HEK293 (cell line): Measurements from ENCODE around the gene EBF3.

Experiments used
- CTCF ChIA-PET: fragments of 350-600 bp; formaldehyde crosslinking; extraction: SDS; loops from one replicate; lab custom pipeline; 2021; ENCODE audit warnings: antibody characterized with exemption; lab: Yijun Ruan, JAX
- POLR2A ChIA-PET: fragments of 300-600 bp; formaldehyde crosslinking; extraction: SDS; loops from one replicate; lab custom pipeline; 2020; ENCODE audit warnings: antibody characterized with exemption, inconsistent platforms; lab: Yijun Ruan, JAX
- H3K27ac ChIP-seq: fragments of 200-500 bp; sonication (Bioruptor generic); 2 replicates; pipeline ENCODE4 v1.5.1; 2014; ENCODE audit warnings: low read depth, low read length, control low read depth, inconsistent platforms; ENCODE audit errors: extremely low read depth
- H3K36me3 ChIP-seq, 2 experiments: fragments of 200-500 bp in 1 of 2; sonication (Bioruptor generic) in 1 of 2; 1 replicate in 1 of 2; 2 replicates in 1 of 2; pipeline ENCODE4 v1.5.1; 2014 to 2017; ENCODE audit warnings: inconsistent platforms in 2 of 2, low read length in 2 of 2; ENCODE audit not compliant: control insufficient read depth in 2 of 2, insufficient read depth in 1 of 2
- H3K4me1 ChIP-seq: fragments of 200-500 bp; sonication (Bioruptor generic); 2 replicates; pipeline ENCODE4 v1.5.1; 2014; ENCODE audit warnings: mild to moderate bottlenecking, low read length, inconsistent platforms; ENCODE audit not compliant: control insufficient read depth, insufficient read depth
- H3K4me3 ChIP-seq: 2 replicates; pipeline ENCODE4 v1.5.1; 2011; ENCODE audit warnings: low read depth, mild to moderate bottlenecking, control low read depth, low read length, moderate library complexity
- H3K9me3 ChIP-seq: fragments of 200-500 bp; sonication (Bioruptor generic); 2 replicates; pipeline ENCODE4 v1.5.1; 2014; ENCODE audit warnings: low read depth, low read length, inconsistent platforms; ENCODE audit not compliant: control insufficient read depth, insufficient read depth
- FEZF1 ChIP-seq: fragments of 450-650 bp; formaldehyde crosslinking; IDR thresholded peaks from 2 replicates; pipeline ENCODE4 v1.5.1; 2016; ENCODE audit warnings: missing biosample characterization, missing genetic modification characterization
- GFI1B ChIP-seq: fragments of 450-650 bp; formaldehyde crosslinking; IDR thresholded peaks from 2 replicates; pipeline ENCODE4 v1.5.1; 2016; ENCODE audit warnings: missing biosample characterization, missing genetic modification characterization
- MYNN ChIP-seq: fragments of 450-650 bp; formaldehyde crosslinking; IDR thresholded peaks from 2 replicates; pipeline ENCODE4 v1.5.1; 2016; ENCODE audit warnings: missing biosample characterization, missing genetic modification characterization, borderline replicate concordance
- SCRT2 ChIP-seq: fragments of 450-650 bp; formaldehyde crosslinking; IDR thresholded peaks from 2 replicates; pipeline ENCODE4 v1.5.1; 2016; ENCODE audit warnings: missing biosample characterization, missing genetic modification characterization
- SP2 ChIP-seq: fragments of 450-650 bp; formaldehyde crosslinking; IDR thresholded peaks from 2 replicates; pipeline ENCODE4 v1.5.1; 2016; ENCODE audit warnings: missing biosample characterization, missing genetic modification characterization
- ZBTB1 ChIP-seq: fragments of 450-650 bp; formaldehyde crosslinking; IDR thresholded peaks from 2 replicates; pipeline ENCODE4 v1.5.1; 2016; ENCODE audit warnings: missing biosample characterization, missing genetic modification characterization
- ZBTB10 ChIP-seq: fragments of 450-650 bp; formaldehyde crosslinking; IDR thresholded peaks from 2 replicates; pipeline ENCODE4 v1.5.1; 2016; ENCODE audit warnings: missing biosample characterization, missing genetic modification characterization
- ZBTB20 ChIP-seq: fragments of 450-650 bp; formaldehyde crosslinking; IDR thresholded peaks from 2 replicates; pipeline ENCODE4 v1.5.1; 2016; ENCODE audit warnings: missing biosample characterization, missing genetic modification characterization
- ZBTB48 ChIP-seq: fragments of 450-650 bp; formaldehyde crosslinking; IDR thresholded peaks from 2 replicates; pipeline ENCODE4 v1.5.1; 2016; ENCODE audit warnings: missing biosample characterization, missing genetic modification characterization
- ZBTB6 ChIP-seq: fragments of 450-650 bp; formaldehyde crosslinking; IDR thresholded peaks from 2 replicates; pipeline ENCODE4 v1.5.1; 2017; ENCODE audit warnings: missing biosample characterization, missing genetic modification characterization
- ZBTB8A ChIP-seq: fragments of 450-650 bp; formaldehyde crosslinking; IDR thresholded peaks from 2 replicates; pipeline ENCODE4 v1.5.1; 2016; ENCODE audit warnings: missing biosample characterization, missing genetic modification characterization
- ZNF146 ChIP-seq: fragments of 450-650 bp; formaldehyde crosslinking; IDR thresholded peaks from 2 replicates; pipeline ENCODE4 v1.5.1; 2016; ENCODE audit warnings: missing biosample characterization, missing genetic modification characterization
- ZNF2 ChIP-seq: fragments of 450-650 bp; formaldehyde crosslinking; IDR thresholded peaks from 2 replicates; pipeline ENCODE4 v1.5.1; 2016; ENCODE audit warnings: missing biosample characterization, missing genetic modification characterization
- ZNF280C ChIP-seq: fragments of 450-650 bp; formaldehyde crosslinking; IDR thresholded peaks from 2 replicates; pipeline ENCODE4 v1.5.1; 2016; ENCODE audit warnings: missing biosample characterization, missing genetic modification characterization
- ZNF350 ChIP-seq: fragments of 450-650 bp; formaldehyde crosslinking; IDR thresholded peaks from 2 replicates; pipeline ENCODE4 v1.5.0; 2017; ENCODE audit warnings: missing biosample characterization, mild to moderate bottlenecking, missing genetic modification characterization
- ZNF501 ChIP-seq: fragments of 450-650 bp; formaldehyde crosslinking; IDR thresholded peaks from 2 replicates; pipeline ENCODE4 v1.5.1; 2016; ENCODE audit warnings: missing biosample characterization, missing genetic modification characterization
- ZNF513 ChIP-seq: fragments of 450-650 bp; IDR thresholded peaks from 2 replicates; pipeline ENCODE4 v1.5.1; 2018; ENCODE audit warnings: missing biosample characterization, missing genetic modification characterization
- ZNF514 ChIP-seq: fragments of 450-650 bp; formaldehyde crosslinking; IDR thresholded peaks from 2 replicates; pipeline ENCODE4 v1.5.1; 2016; ENCODE audit warnings: missing biosample characterization, missing genetic modification characterization
- ZNF561 ChIP-seq: fragments of 450-650 bp; IDR thresholded peaks from 2 replicates; pipeline ENCODE4 v1.5.1; 2018; ENCODE audit warnings: missing biosample characterization, missing genetic modification characterization, borderline replicate concordance
- ZNF580 ChIP-seq: fragments of 450-650 bp; formaldehyde crosslinking; IDR thresholded peaks from 2 replicates; pipeline ENCODE4 v1.5.1; 2016; ENCODE audit warnings: missing biosample characterization, missing genetic modification characterization
- ZNF596 ChIP-seq: fragments of 450-650 bp; IDR thresholded peaks from 2 replicates; pipeline ENCODE4 v1.5.0; 2018; ENCODE audit warnings: missing biosample characterization, mild to moderate bottlenecking, missing genetic modification characterization, moderate library complexity
- ZNF626 ChIP-seq: fragments of 450-650 bp; sonication (Bioruptor Pico); formaldehyde crosslinking; IDR thresholded peaks from 2 replicates; pipeline ENCODE4 v1.5.1; 2018; ENCODE audit warnings: missing biosample characterization, missing genetic modification characterization, inconsistent platforms
- ZNF660 ChIP-seq: fragments of 450-650 bp; IDR thresholded peaks from 2 replicates; pipeline ENCODE4 v1.5.1; 2018; ENCODE audit warnings: missing biosample characterization, mild to moderate bottlenecking, missing genetic modification characterization
- ZNF747 ChIP-seq: fragments of 450-650 bp; formaldehyde crosslinking; IDR thresholded peaks from 2 replicates; pipeline ENCODE4 v1.5.1; 2016; ENCODE audit warnings: missing biosample characterization, missing genetic modification characterization
- ZNF76 ChIP-seq: fragments of 450-650 bp; formaldehyde crosslinking; IDR thresholded peaks from 2 replicates; pipeline ENCODE4; 2016; ENCODE audit warnings: low read depth, missing biosample characterization, missing genetic modification characterization, borderline replicate concordance
- ZNF843 ChIP-seq: fragments of 450-650 bp; formaldehyde crosslinking; IDR thresholded peaks from 2 replicates; pipeline ENCODE4 v1.5.1; 2016; ENCODE audit warnings: missing biosample characterization, missing genetic modification characterization
- ZSCAN5A ChIP-seq: fragments of 450-650 bp; formaldehyde crosslinking; IDR thresholded peaks from 2 replicates; pipeline ENCODE4 v1.5.1; 2016; ENCODE audit warnings: missing biosample characterization, missing genetic modification characterization

Gene EBF3

GRCh38 chr10:129808092-129808983, 155.7 kb downstream of the EBF3 start:
- Histone ChIP-seq H3K4me1 (no peaks in the 10 kb centered on the region), H3K27ac (no peak overlapping the region), H3K9me3 (peaks cover 5% of the 10 kb centered on the region), H3K36me3 (no peaks in the 10 kb centered on the region), H3K4me3 (no peak overlapping the region)
- ChIA-PET POLR2A (no interaction called here), CTCF (no interaction called here)
- TF ChIP-seq ZNF747 (tag by site-specific recombination) = no peak
- TF ChIP-seq ZNF843 = no peak
- no peak for TF ChIP-seq ZBTB20 (tag by site-specific recombination)
- no peak for TF ChIP-seq ZBTB48
- no peak for TF ChIP-seq ZBTB1 (tag by site-specific recombination)
- TF ChIP-seq ZBTB10 (tag by site-specific recombination) = no peak
- TF ChIP-seq MYNN (tag by site-specific recombination) = no peak
- TF ChIP-seq SCRT2 = no peak
- TF ChIP-seq GFI1B (tag by site-specific recombination) = no peak
- TF ChIP-seq ZNF280C (tag by site-specific recombination) = no peak
- TF ChIP-seq ZNF350 (tag by site-specific recombination) = no peak
- TF ChIP-seq ZNF513 = no peak
- TF ChIP-seq ZSCAN5A (tag by site-specific recombination) = no peak
- no peak for TF ChIP-seq ZNF626
- no peak for TF ChIP-seq ZBTB8A (tag by site-specific recombination)
- TF ChIP-seq SP2 (tag by site-specific recombination) = no peak
- no peak for TF ChIP-seq ZNF501 (tag by site-specific recombination)

- ChIA-PET CTCF (no interaction called here), POLR2A (no interaction called here)
- Histone ChIP-seq H3K4me1 (no peaks in the 10 kb centered on the region), H3K36me3 (no peaks in the 10 kb centered on the region), H3K4me3 (no peak overlapping the region), H3K27ac (no peak overlapping the region), H3K9me3 (peaks cover 5% of the 10 kb centered on the region)
- no peak for TF ChIP-seq ZBTB48
- TF ChIP-seq ZNF660 (tag by site-specific recombination) = no peak
- TF ChIP-seq ZNF596 (tag by site-specific recombination) = no peak
- no peak for TF ChIP-seq ZNF350 (tag by site-specific recombination)
- TF ChIP-seq ZNF561 (tag by site-specific recombination) = no peak
- TF ChIP-seq ZNF76 (tag by site-specific recombination) = no peak
- no peak for TF ChIP-seq ZNF843
- no peak for TF ChIP-seq FEZF1 (tag by site-specific recombination)
- TF ChIP-seq ZNF580 (tag by site-specific recombination) = no peak
- no peak for TF ChIP-seq ZBTB6 (tag by site-specific recombination)
- no peak for TF ChIP-seq ZNF514 (tag by site-specific recombination)
- no peak for TF ChIP-seq ZNF146 (tag by site-specific recombination)
- TF ChIP-seq ZNF2 (tag by site-specific recombination) = no peak
Measured at GRCh38 chr10:129807211-129807610, 156.9 kb downstream of the EBF3 start.
